ENCODE measurements around the gene SETSIP. TPM values are rescaled to one million over a fixed set of nuclear protein-coding genes. Genes with fewer than 3 reads are reported as not detected.
"Not testable (repeated sequence)": the region's sequence is repeated elsewhere in the genome, so short reads cannot be mapped to it uniquely, and the experiment has no call there.

SETSIP gene
- total RNA-seq, 4 donors from 2014 or later = not detected

DNA sequence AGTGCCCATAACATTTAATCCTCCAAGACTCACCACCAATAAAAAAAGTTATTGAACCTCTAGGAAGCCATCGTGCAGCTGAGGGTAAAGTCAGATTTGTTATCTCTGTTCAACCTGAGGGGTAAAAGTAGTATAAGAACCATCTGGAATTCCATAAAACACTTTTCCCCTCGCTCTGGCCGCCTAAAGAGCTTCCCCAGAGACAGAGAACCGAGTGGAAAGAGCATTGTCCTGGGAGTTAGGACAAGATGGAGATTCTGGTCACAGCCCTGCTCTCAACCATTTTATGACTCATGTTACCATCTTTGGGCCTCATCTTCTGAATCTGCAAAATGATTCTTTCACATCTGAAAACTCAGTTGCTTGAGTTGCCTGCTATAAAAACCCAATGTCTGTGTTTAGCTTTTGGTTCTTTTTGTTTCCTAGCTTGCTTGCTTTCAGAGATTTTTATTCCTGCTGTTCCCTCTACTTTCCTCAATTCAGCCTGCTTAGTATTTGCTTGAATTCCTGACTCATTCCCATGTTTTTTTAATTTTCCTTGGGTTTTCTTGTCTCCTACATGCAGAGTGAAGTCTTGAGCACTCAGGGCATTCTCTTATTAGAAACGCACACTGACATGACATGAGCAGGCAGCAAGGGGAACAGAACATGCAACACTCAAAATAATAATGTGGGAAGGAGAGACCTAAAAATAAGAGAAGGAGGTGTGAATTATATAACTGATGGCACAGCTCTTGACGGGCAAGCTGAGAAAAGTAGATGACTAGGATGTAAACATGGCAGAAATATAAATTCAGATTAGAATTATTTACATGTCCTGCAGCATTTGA lies 43.7 kb downstream of the SETSIP start:
- Histone ChIP-seq H3K27me3 (no peaks in the 10 kb centered on the region), H3K27ac (no peak overlapping the region), H3K36me3 (no peaks in the 10 kb centered on the region), H3K4me3 (no peak overlapping the region), H3K4me1 (peaks cover 0 to 4% (median 0%) of the 10 kb centered on the region in 4 donors), H3K9me3 (no peaks in the 10 kb centered on the region)
- no peak for DNase-seq
- no peak for TF ChIP-seq POLR2A (IDR thresholded peaks at IDR 0.05)
- TF ChIP-seq, protein P1, sequence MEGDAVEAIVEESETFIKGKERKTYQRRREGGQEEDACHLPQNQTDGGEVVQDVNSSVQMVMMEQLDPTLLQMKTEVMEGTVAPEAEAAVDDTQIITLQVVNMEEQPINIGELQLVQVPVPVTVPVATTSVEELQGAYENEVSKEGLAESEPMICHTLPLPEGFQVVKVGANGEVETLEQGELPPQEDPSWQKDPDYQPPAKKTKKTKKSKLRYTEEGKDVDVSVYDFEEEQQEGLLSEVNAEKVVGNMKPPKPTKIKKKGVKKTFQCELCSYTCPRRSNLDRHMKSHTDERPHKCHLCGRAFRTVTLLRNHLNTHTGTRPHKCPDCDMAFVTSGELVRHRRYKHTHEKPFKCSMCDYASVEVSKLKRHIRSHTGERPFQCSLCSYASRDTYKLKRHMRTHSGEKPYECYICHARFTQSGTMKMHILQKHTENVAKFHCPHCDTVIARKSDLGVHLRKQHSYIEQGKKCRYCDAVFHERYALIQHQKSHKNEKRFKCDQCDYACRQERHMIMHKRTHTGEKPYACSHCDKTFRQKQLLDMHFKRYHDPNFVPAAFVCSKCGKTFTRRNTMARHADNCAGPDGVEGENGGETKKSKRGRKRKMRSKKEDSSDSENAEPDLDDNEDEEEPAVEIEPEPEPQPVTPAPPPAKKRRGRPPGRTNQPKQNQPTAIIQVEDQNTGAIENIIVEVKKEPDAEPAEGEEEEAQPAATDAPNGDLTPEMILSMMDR (IDR thresholded peaks at IDR 0.05) = no peak

DNA sequence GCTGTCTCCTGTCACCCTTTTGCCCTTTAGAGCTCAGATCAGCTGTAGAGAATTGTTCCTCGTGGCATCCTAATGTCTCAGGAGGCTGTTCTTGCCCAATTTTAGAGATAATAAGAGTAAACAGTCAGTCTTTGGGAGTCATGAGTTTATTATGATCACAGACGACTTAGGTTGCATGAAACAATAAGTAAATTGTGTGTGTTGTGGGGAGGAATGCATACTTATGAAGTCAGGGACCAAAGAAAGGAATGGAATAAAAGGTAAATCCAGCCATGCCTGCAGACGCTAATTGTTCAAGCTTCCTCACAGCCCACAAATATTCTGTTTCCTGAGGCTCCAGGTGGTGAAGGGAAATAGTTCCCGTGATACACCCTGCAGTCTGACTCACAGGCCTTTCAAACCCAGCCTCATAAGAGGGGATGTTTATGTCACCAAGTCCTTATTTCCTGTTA lies 44.5 kb downstream of the SETSIP start:
- no peaks in the 10 kb centered on the region for H3K27me3 ChIP-seq
- H3K9me3 ChIP-seq = no peaks in the 10 kb centered on the region
- DNase-seq = no peak
- TF ChIP-seq POLR2A (IDR thresholded peaks at IDR 0.05) = no peak
- TF ChIP-seq, protein P1 (IDR thresholded peaks at IDR 0.05) = no peak
- no peak overlapping the region for H3K27ac ChIP-seq
- peak overlapping the region in 2 of 4 donors; percentile 63 to 65 for H3K4me3 ChIP-seq
- H3K4me1 ChIP-seq = peaks cover 0 to 4% (median 0%) of the 10 kb centered on the region in 4 donors
- no peaks in the 10 kb centered on the region for H3K36me3 ChIP-seq

DNA sequence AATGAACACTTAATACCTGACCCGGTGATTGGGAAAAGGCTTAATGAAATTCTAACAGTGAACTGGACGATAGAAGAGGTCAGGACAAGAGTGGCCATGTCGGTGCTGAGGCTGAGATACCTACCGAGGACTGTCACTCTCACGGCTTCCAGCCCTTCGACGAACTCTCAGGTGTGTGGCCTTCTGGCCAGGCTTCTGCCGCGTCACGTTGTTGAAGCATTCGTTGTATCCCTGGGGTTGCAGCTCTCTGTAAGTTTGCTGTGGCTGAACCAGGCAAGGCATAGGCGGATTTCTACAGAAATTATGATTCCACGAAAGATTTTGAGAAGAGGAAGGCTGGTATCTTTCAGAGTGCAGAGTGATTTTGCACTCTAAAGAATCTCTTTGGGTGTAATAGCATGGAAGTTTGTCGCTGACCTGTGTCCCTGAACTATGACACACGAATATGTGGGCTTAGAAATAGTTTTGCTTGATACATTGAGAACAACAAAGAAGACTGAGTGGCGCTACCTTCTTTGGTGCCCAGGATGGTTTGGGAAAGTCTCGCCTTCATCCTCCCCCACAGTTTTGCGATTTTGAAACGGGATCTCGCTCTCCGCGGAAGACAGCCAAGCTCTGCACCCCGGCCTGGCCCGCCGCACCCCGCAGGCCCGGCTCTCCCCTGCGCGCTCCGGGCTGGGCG lies 45.8 kb downstream of the SETSIP start:
- H3K27ac ChIP-seq = no peak overlapping the region
- DNase-seq = no peak
- peaks cover 0 to 4% (median 0%) of the 10 kb centered on the region in 4 donors for H3K4me1 ChIP-seq
- TF ChIP-seq, protein P1 (IDR thresholded peaks at IDR 0.05) = no peak
- no peak for TF ChIP-seq POLR2A (IDR thresholded peaks at IDR 0.05)
- H3K36me3 ChIP-seq = no peaks in the 10 kb centered on the region
- H3K4me3 ChIP-seq = peak overlapping the region in 3 of 4 donors; percentile 37 to 65 (median 63)
- no peaks in the 10 kb centered on the region for H3K9me3 ChIP-seq
- H3K27me3 ChIP-seq = no peaks in the 10 kb centered on the region

DNA sequence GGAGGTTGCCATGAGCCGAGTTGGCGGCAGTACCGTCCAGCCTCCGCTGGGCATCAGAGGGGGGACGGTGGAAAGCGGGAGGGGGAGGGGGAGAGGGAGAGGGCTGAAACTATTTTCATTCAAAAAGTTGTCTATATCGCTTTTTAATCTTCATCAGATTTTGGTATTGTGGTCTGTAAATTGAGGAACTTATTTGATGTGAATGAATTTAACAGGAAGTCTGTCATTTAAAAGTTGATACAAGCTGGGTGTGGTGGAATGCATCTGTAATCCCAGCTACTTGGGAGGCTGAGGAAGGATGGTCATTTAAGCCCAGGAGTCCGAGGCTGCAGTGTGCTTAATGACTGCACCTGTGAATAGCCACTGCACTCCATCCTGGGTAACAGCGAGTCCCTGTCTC lies 48.4 kb downstream of the SETSIP start:
- no peak for TF ChIP-seq POLR2A (IDR thresholded peaks at IDR 0.05)
- TF ChIP-seq, protein P1 (IDR thresholded peaks at IDR 0.05) = no peak
- DNase-seq = no peak
- Histone ChIP-seq H3K4me1 (peaks cover 0 to 4% (median 0%) of the 10 kb centered on the region in 4 donors), H3K9me3 (no peaks in the 10 kb centered on the region), H3K4me3 (no peak overlapping the region), H3K36me3 (no peaks in the 10 kb centered on the region), H3K27ac (no peak overlapping the region), H3K27me3 (no peaks in the 10 kb centered on the region)

DNA sequence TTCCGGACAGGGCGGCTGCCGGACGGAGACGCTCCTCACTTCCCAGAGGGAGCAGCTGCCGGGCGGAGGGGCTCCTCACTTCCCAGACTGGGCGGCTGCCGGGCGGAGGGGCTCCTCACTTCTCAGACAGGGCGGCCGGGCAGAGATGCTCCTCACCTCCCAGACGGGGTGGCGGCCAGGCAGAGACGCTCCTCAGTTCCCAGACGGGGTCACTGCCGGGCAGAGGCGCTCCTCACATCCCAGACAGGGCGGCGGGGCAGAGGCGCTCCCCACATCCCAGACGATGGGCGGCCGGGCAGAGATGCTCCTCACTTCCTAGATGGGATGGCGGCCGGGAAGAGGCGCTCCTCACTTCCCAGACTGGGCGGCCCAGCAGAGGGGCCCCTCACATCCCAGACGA lies 49.2 kb downstream of the SETSIP start:
- H3K27me3 ChIP-seq, DNase-seq, H3K27ac ChIP-seq, H3K9me3 ChIP-seq, H3K36me3 ChIP-seq, H3K4me3 ChIP-seq, H3K4me1 ChIP-seq: not testable (repeated sequence)

Other genes starting within 250 kb of the SETSIP start
- 10 to 100 TPM; 16.3 to 90.0 (median 54.7) TPM for gene TGFBR3, start 189.3 kb downstream of the SETSIP start, total RNA-seq
- not detected for gene BRDT, start 126.0 kb downstream of the SETSIP start, total RNA-seq
- not detected for gene EPHX4, start 45.4 kb downstream of the SETSIP start, total RNA-seq
- gene BTBD8, start 4.9 kb upstream of the SETSIP start, total RNA-seq = 10 to 100 TPM in 1 of 4 donors, 1 to 10 TPM in 3; 2.5 to 11.6 (median 4.5) TPM
- gene C1orf146, start 142.5 kb upstream of the SETSIP start, total RNA-seq = not detected
- 10 to 100 TPM in 1 of 4 donors, 1 to 10 TPM in 3; 1.1 to 19.8 (median 3.8) TPM for gene GLMN, start 223.6 kb upstream of the SETSIP start, total RNA-seq
- gene RPAP2, start 223.6 kb upstream of the SETSIP start, total RNA-seq = 10 to 100 TPM in 2 of 4 donors, 1 to 10 TPM in 2; 5.8 to 13.0 (median 10.3) TPM